Subcutaneous abdominal adipose tissue (tissue), 5 donors: ENCODE results near the gene ERBB4.

Experiments used
- H3K27ac ChIP-seq: one replicate; pipeline ENCODE4 v1.7.0; 2013; ENCODE audit warnings: low read depth, mild to moderate bottlenecking, inconsistent platforms, low read length, moderate library complexity
- H3K27me3 ChIP-seq, 5 donors: one replicate each; pipeline ENCODE4 v1.7.0; 2013; ENCODE audit warnings: low read length in 5 of 5, inconsistent platforms in 1 of 5; ENCODE audit not compliant: control insufficient read depth in 5 of 5, insufficient read depth in 4 of 5
- H3K36me3 ChIP-seq, 5 donors: one replicate each; pipeline ENCODE4 v1.7.0; 2013; ENCODE audit warnings: low read length in 5 of 5; ENCODE audit not compliant: control insufficient read depth in 5 of 5, insufficient read depth in 5 of 5
- H3K4me1 ChIP-seq, 5 donors: one replicate each; pipeline ENCODE4 v1.7.0; 2013; ENCODE audit warnings: low read length in 5 of 5, mild to moderate bottlenecking in 3 of 5, moderate library complexity in 1 of 5; ENCODE audit not compliant: control insufficient read depth in 5 of 5, insufficient read depth in 5 of 5
- H3K4me3 ChIP-seq, 5 donors: one replicate each; pipeline ENCODE4 v1.7.0; 2013; ENCODE audit warnings: low read length in 5 of 5, low read depth in 1 of 5
- H3K9ac ChIP-seq, 5 donors: one replicate each; pipeline ENCODE4 v1.7.0; 2013; ENCODE audit warnings: low read length in 5 of 5, mild to moderate bottlenecking in 4 of 5, moderate library complexity in 3 of 5
- H3K9me3 ChIP-seq, 5 donors: one replicate each; pipeline ENCODE4 v1.7.0; 2013; ENCODE audit warnings: low read length in 5 of 5; ENCODE audit not compliant: control insufficient read depth in 5 of 5
- donor health status: healthy.
- donor health status: healthy.
- donor health status: healthy.
- donor health status: healthy.
- donor health status: healthy.

The ERBB4 gene

DNA sequence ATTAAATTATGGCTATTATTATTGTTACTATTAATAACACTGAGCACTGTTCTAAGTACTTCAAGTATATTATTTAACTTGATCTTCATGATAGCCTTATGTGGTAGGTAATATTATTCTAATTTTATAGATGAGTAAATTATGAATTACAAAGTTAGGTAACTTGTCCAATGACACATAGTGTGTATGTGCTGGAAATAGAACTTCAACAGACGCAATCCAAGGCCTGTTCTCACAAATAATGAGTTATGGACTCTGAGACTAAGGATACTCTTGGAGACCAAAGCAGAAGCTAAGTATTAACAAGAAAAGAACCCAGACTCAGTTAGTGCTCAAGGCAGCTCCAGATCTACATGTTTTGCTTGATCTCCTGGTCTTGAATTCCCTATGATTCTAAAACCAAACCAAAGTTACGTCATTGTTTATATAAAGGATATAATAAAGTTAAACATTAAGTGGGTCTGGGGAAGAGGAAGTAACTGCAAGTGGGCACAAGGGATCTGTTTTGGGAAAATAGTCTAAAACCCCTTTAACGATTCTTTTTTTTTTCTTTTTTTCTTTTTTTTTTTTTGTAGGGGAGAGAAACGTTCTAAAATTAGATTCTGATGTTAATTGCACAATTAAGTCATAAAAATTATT is 211.3 kb downstream of the ERBB4 start:
- no peak overlapping the region for H3K9ac ChIP-seq
- H3K27ac ChIP-seq: no peak overlapping the region
- H3K4me1 ChIP-seq: peaks cover 0 to 7% (median 0%) of the 10 kb centered on the region in 5 donors

DNA sequence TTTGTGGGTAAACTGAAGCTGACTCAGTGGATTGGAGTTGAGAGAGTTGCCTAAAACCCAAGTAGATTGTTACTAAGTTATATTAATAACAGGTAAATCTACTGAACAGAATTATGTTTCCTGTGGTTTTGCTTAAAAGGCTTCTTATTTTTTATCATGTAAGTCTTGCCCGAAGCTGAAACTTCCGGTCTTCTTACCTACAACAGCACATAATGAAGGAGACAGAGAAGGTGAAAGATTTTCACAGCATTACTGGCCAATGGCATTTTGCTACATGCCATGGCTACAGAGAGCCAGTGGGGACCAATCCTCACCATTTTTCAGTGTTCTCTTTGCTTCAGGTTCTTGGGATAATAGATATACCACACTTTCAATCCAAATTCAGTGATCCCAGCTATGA is 220.0 kb downstream of the ERBB4 start:
- Histone ChIP-seq H3K9me3 (no peaks in the 10 kb centered on the region), H3K4me1 (no peaks in the 10 kb centered on the region), H3K27me3 (no peaks in the 10 kb centered on the region), H3K27ac (no peak overlapping the region), H3K4me3 (no peak overlapping the region), H3K9ac (no peak overlapping the region), H3K36me3 (no peaks in the 10 kb centered on the region)

More for the DNA sequence above, 211.3 kb downstream of the ERBB4 start:
- Histone ChIP-seq H3K36me3 (no peaks in the 10 kb centered on the region), H3K27me3 (no peaks in the 10 kb centered on the region), H3K4me3 (no peak overlapping the region), H3K9me3 (no peaks in the 10 kb centered on the region)

DNA sequence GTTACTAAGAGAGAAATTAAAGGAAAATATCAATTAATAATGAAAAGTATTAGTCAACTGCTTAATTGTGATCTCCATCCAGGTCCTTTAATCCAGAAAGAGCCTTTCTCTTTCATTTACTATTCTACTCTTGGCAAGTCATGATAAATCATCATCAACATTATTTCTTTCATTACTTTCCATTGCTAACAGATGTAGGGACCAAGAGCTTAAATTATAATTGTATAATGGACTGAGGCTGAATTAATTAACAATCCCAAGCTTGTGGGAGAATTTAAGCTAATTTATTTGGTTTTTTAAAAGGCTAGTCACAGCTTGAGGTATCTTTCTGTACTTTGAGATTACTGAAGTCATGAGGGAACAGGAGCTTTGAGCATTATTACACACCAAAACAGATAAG is 223.9 kb downstream of the ERBB4 start:
- Histone ChIP-seq H3K4me3 (no peak overlapping the region), H3K27ac (no peak overlapping the region)

GRCh38 chr2:212311807-212312404 is 226.7 kb downstream of the ERBB4 start:
- Histone ChIP-seq H3K9ac (no peak overlapping the region), H3K36me3 (no peaks in the 10 kb centered on the region), H3K27me3 (no peaks in the 10 kb centered on the region), H3K9me3 (no peaks in the 10 kb centered on the region), H3K4me3 (no peak overlapping the region), H3K27ac (no peak overlapping the region), H3K4me1 (peaks cover 0 to 7% (median 1%) of the 10 kb centered on the region in 5 donors)

More for the DNA sequence above, 223.9 kb downstream of the ERBB4 start:
- no peak overlapping the region for H3K9ac ChIP-seq
- H3K4me1 ChIP-seq: no peaks in the 10 kb centered on the region
- H3K9me3 ChIP-seq: no peaks in the 10 kb centered on the region
- no peaks in the 10 kb centered on the region for H3K27me3 ChIP-seq
- no peaks in the 10 kb centered on the region for H3K36me3 ChIP-seq

GRCh38 chr2:212299943-212300342 is 238.7 kb downstream of the ERBB4 start:
- H3K9ac ChIP-seq: no peak overlapping the region
- H3K4me3 ChIP-seq: no peak overlapping the region
- H3K27me3 ChIP-seq: no peaks in the 10 kb centered on the region
- no peak overlapping the region for H3K27ac ChIP-seq
- H3K9me3 ChIP-seq: no peaks in the 10 kb centered on the region
- peaks cover 0 to 1% (median 0%) of the 10 kb centered on the region in 5 donors for H3K4me1 ChIP-seq
- H3K36me3 ChIP-seq: no peaks in the 10 kb centered on the region

DNA sequence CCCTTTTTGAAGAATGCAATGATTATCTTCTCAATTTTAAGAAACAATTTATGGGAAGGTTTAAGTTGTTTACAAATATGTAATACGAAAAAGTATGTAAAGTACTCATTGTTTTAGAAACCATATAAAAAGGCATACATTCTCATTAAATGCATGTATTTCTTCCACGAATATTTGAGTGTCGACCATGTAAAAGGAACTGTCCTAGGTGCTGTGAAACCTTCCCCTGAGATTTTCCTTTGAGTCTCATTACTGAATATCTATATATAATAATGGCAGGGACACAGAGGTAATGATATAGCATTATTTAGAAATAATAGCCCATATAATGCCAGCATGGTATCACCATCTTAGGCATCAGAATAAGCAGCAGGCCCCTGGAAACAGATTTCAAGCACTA is 239.3 kb downstream of the ERBB4 start:
- H3K27ac ChIP-seq: no peak overlapping the region
- H3K9ac ChIP-seq: no peak overlapping the region
- peaks cover 0 to 4% (median 0%) of the 10 kb centered on the region in 5 donors for H3K4me1 ChIP-seq
- no peaks in the 10 kb centered on the region for H3K9me3 ChIP-seq
- H3K27me3 ChIP-seq: no peaks in the 10 kb centered on the region
- no peak overlapping the region for H3K4me3 ChIP-seq
- H3K36me3 ChIP-seq: no peaks in the 10 kb centered on the region

DNA sequence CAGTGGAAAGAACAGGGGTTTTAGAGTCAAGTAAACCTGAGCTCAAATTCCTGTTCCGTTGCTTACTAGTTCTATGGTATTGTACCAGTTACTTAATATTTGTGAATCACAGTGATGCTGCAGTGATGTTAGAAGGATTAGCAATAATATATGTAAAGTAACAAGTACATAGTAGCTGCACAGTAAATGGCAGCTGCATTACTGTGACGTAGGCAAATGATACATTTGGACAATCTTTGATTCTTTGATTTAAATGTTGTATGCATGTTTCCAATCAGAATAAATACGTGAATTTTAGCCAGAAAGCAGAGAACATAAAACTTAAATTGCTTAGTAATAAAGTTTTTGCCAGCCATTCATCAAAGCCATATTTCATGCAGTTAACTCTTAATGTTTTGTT is 243.0 kb downstream of the ERBB4 start:
- no peak overlapping the region for H3K4me3 ChIP-seq
- H3K36me3 ChIP-seq: no peaks in the 10 kb centered on the region
- peaks cover 0 to 4% (median 0%) of the 10 kb centered on the region in 5 donors for H3K4me1 ChIP-seq
- H3K27me3 ChIP-seq: no peaks in the 10 kb centered on the region
- H3K9me3 ChIP-seq: no peaks in the 10 kb centered on the region
- no peak overlapping the region for H3K27ac ChIP-seq
- H3K9ac ChIP-seq: no peak overlapping the region

GRCh38 chr2:212294816-212295215 is 243.8 kb downstream of the ERBB4 start:
- Histone ChIP-seq H3K27ac (no peak overlapping the region), H3K4me1 (peaks cover 0 to 4% (median 0%) of the 10 kb centered on the region in 5 donors), H3K36me3 (no peaks in the 10 kb centered on the region), H3K9ac (no peak overlapping the region), H3K4me3 (no peak overlapping the region), H3K9me3 (no peaks in the 10 kb centered on the region), H3K27me3 (no peaks in the 10 kb centered on the region)

DNA sequence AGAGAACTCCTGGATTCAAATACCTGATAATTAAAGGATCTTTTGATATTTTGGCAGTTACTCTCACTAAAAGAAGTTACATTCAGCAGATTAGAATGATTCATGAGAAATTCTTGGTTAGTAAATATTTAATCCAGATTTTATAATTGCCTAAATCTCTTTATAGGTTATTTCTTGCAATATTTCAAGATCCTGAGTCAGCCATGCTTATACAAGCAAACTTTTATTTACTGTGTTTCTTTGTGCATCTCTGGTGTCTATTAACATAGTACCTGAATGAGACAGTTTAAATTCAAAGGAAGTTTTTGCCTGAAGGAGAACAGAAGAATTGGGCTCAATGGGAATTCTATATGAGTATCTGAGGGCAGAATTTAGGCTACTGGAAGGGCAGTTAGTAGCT is 249.3 kb downstream of the ERBB4 start:
- Histone ChIP-seq H3K9me3 (no peaks in the 10 kb centered on the region), H3K27me3 (no peaks in the 10 kb centered on the region), H3K36me3 (no peaks in the 10 kb centered on the region), H3K4me3 (no peak overlapping the region), H3K4me1 (no peaks in the 10 kb centered on the region), H3K27ac (no peak overlapping the region), H3K9ac (no peak overlapping the region)

DNA sequence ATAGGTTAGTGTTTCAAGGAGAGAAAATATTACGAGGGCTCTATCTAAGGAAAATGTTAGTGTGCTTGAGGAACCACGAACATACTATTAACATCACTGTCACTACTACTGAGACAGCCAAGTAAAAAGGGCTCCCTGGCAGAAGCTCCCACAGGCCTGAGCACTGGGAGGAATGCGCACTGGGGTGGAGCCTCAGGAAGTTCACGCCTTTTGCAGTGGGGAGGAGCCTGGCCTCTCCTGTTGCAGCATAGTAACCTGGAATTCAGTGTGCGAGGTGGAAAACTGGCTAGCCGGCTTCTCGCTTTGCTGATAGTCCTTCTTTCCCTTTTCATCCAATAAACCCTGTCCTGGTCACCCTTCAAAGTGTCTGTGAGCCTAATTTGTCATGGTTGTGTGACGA is 250.3 kb downstream of the ERBB4 start:
- Histone ChIP-seq H3K4me3 (no peak overlapping the region), H3K27ac (no peak overlapping the region), H3K9ac (no peak overlapping the region), H3K27me3 (no peaks in the 10 kb centered on the region), H3K36me3 (no peaks in the 10 kb centered on the region), H3K4me1 (no peaks in the 10 kb centered on the region), H3K9me3 (no peaks in the 10 kb centered on the region)
